ENCODE data around the gene IGFN1.
"Not testable (repeated sequence)": the region's sequence is repeated elsewhere in the genome, so short reads cannot be mapped to it uniquely, and the experiment has no call there.

Gene IGFN1

DNA sequence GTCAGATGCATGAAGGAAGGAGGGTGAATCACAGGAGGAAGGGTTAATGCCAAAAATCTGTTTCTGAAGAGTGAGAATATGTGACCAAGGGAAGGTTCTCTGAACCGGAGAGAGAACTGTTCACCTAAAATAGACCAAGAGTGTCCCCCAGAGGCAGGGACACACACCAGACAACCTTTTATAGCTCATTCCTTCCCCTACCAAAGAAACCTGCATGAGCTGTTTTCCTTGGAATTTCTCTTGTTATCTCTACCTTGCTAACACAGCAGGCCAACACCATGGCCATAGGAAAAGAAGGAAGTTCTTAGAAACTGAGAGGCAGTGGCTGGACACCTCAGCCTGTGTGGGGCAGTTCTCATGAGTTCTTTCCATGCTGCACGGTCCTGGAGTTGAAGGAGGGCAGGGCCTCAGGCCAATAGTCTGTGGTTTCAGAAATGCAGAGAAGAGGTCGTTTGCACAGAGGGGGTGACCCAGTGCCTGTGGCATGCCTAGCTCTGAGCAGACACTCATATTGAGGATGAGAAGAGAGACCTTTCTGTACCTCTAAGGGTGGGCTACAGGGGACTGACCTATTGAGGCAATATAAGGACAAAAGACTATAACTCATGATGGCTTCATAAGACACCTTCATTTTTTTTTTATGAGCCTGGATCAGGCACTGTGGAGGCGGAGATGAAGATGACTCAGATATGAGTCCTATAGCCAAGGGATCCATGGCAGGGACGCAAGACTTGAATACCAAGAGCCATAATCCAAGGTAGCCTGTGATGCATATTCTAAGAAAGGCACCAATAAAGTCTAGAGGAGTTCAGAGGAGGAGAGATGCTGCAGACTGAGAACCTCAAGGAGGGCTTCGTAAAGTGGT, 39.4 kb downstream of the IGFN1 start:
- Histone ChIP-seq H3K9ac (ENCODE audit: low read depth, low read length) (no peak overlapping the region), H3K27me3 (ENCODE audit: insufficient read depth, low read length) (no peaks in the 10 kb centered on the region), H3K9me3 (ENCODE audit: insufficient read depth, low read depth, low read length) (no peaks in the 10 kb centered on the region), H3K4me3 (ENCODE audit: low read length) (no peak overlapping the region), H3K4me1 (ENCODE audit: insufficient read depth, low read length) (no peaks in the 10 kb centered on the region), H3K27ac (ENCODE audit: low read depth, low read length) (no peak overlapping the region), H3K36me3 (ENCODE audit: insufficient read depth, low read length) (no peaks in the 10 kb centered on the region)
- WGBS, result 77% methylated on average over 6 of the region's 6 CpGs

DNA sequence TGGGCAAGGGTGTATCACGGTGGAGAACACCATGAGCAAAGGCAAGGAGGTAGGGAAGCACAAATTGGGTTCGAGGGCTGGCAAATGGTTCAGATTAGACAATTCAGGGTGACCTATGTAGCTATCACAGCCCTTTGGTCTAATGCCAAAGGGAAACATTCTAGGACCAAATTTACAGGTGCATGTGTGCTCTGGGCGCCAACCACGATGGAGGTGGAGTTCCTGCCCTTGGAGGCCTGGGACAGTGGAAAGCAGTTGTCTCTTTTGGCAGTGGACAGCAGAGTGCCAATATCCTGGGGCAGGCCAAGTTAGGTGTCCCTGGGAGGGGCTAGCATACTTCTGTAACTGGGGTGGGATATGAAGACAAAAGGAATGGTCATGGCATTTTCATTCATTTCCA, 40.1 kb downstream of the IGFN1 start:
- Histone ChIP-seq H3K9ac (ENCODE audit: low read depth, low read length) (no peak overlapping the region), H3K27ac (ENCODE audit: low read depth, low read length) (no peak overlapping the region), H3K4me3 (ENCODE audit: low read length) (no peak overlapping the region), H3K27me3 (ENCODE audit: insufficient read depth, low read length) (no peaks in the 10 kb centered on the region), H3K36me3 (ENCODE audit: insufficient read depth, low read length) (no peaks in the 10 kb centered on the region), H3K4me1 (ENCODE audit: insufficient read depth, low read length) (no peaks in the 10 kb centered on the region), H3K9me3 (ENCODE audit: insufficient read depth, low read depth, low read length) (no peaks in the 10 kb centered on the region)
- 88% methylated on average over 4 of the region's 4 CpGs for WGBS

DNA sequence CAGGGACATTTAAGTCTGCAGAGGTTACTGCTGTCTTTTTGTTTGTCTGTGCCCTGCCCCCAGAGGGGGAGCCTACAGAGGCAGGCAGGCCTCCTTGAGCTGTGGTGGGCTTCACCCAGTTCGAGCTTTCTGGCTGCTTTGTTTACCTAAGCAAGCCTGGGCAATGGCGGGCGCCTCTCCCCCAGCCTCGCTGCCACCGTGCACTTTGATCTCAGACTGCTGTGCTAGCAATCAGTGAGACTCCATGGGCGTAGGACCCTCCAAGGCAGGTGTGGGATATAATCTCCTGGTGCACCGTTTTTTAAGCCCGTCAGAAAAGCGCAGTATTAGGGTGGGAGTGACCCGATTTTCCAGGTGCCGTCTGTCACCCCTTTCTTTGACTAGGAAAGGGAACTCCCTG, 49.0 kb downstream of the IGFN1 start:
- not testable (repeated sequence) for H3K4me1 ChIP-seq (ENCODE audit: insufficient read depth, low read length); H3K4me3 ChIP-seq (ENCODE audit: low read length); H3K36me3 ChIP-seq (ENCODE audit: insufficient read depth, low read length); H3K9ac ChIP-seq (ENCODE audit: low read depth, low read length); H3K27me3 ChIP-seq (ENCODE audit: insufficient read depth, low read length); H3K27ac ChIP-seq (ENCODE audit: low read depth, low read length); H3K9me3 ChIP-seq (ENCODE audit: insufficient read depth, low read depth, low read length)
- 79% methylated on average over 9 of the region's 11 CpGs for WGBS

DNA sequence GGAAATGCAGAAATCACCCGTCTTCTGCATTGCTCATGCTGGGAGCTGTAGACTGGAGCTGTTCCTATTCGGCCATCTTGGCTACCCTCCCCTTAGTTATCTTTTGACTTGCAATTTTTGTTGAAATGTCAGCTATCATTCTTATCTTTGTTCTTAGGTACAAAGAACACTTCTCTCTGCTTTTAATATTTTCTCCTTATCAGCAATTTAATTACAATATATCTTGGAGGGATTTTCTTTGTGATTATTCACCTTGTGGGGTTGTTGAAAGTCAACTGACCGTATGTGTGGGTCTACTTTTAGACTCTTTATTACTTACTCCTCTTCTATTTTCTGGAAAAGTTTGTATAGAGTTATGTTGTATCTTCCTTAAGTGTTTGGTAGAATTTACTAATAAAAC, 49.5 kb downstream of the IGFN1 start:
- Histone ChIP-seq H3K9me3 (ENCODE audit: insufficient read depth, low read depth, low read length) (no peaks in the 10 kb centered on the region), H3K36me3 (ENCODE audit: insufficient read depth, low read length) (no peaks in the 10 kb centered on the region), H3K4me3 (ENCODE audit: low read length) (no peak overlapping the region), H3K27me3 (ENCODE audit: insufficient read depth, low read length) (0 out of 2 replicates have a peak, but pooled peaks cover 4% of the 10 kb centered on the region), H3K4me1 (ENCODE audit: insufficient read depth, low read length) (no peaks in the 10 kb centered on the region), H3K27ac (ENCODE audit: low read depth, low read length) (no peak overlapping the region), H3K9ac (ENCODE audit: low read depth, low read length) (no peak overlapping the region)
- 83% methylated on average over 2 of the region's 3 CpGs for WGBS

DNA sequence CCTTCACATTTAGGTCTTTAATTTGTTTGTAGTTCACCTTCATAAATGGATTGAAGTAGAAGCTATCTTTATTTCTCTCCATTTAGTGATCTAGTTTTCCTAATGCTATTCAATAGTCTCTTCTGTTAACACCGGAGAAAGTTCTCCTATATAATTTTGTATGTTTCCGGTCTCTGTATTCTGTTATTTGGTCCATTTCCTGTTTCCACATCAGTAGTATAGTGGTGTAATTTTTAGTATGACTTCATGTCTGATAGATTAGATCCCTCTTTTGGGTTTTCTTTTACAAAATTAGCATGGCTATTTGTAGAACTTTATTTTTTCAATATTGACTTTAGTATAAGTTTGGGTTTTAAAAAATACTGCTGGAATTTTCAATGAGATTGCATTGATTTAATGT, 51.1 kb downstream of the IGFN1 start:
- Histone ChIP-seq H3K27ac (ENCODE audit: low read depth, low read length) (no peak overlapping the region), H3K9me3 (ENCODE audit: insufficient read depth, low read depth, low read length) (no peaks in the 10 kb centered on the region), H3K27me3 (ENCODE audit: insufficient read depth, low read length) (0 out of 2 replicates have a peak, but pooled peaks cover 4% of the 10 kb centered on the region), H3K4me1 (ENCODE audit: insufficient read depth, low read length) (no peaks in the 10 kb centered on the region), H3K4me3 (ENCODE audit: low read length) (no peak overlapping the region), H3K9ac (ENCODE audit: low read depth, low read length) (no peak overlapping the region), H3K36me3 (ENCODE audit: insufficient read depth, low read length) (no peaks in the 10 kb centered on the region)
- whole genome bisulfite sequencing, result no CpG with 5 or more reads among the region's 2 CpGs

DNA sequence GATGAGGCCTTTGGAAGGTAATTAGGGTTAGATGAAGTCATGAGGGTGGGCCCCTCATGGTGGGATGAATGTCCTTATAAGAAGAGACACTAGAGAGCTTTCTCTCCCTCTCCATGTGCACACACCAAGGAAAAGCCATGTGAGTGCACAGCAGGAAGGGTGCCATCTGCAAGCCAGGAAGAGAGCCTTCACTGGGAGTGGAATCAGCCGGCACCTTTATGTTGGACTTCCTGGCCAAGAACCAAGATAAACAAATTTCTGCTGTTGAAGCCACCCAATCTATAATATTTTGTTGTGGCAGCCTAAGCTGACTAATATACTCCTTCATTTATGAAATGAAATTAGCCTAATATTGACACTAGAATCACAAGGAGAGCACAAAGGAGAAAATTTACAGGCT, 54.5 kb downstream of the IGFN1 start:
- Histone ChIP-seq H3K4me1 (ENCODE audit: insufficient read depth, low read length) (no peaks in the 10 kb centered on the region), H3K4me3 (ENCODE audit: low read length) (no peak overlapping the region), H3K27ac (ENCODE audit: low read depth, low read length) (no peak overlapping the region), H3K9ac (ENCODE audit: low read depth, low read length) (no peak overlapping the region), H3K27me3 (ENCODE audit: insufficient read depth, low read length) (0 out of 2 replicates have a peak, but pooled peaks cover 4% of the 10 kb centered on the region), H3K9me3 (ENCODE audit: insufficient read depth, low read depth, low read length) (no peaks in the 10 kb centered on the region), H3K36me3 (ENCODE audit: insufficient read depth, low read length) (no peaks in the 10 kb centered on the region)
- 87% methylated on average over 1 of the region's 1 CpG for WGBS

DNA sequence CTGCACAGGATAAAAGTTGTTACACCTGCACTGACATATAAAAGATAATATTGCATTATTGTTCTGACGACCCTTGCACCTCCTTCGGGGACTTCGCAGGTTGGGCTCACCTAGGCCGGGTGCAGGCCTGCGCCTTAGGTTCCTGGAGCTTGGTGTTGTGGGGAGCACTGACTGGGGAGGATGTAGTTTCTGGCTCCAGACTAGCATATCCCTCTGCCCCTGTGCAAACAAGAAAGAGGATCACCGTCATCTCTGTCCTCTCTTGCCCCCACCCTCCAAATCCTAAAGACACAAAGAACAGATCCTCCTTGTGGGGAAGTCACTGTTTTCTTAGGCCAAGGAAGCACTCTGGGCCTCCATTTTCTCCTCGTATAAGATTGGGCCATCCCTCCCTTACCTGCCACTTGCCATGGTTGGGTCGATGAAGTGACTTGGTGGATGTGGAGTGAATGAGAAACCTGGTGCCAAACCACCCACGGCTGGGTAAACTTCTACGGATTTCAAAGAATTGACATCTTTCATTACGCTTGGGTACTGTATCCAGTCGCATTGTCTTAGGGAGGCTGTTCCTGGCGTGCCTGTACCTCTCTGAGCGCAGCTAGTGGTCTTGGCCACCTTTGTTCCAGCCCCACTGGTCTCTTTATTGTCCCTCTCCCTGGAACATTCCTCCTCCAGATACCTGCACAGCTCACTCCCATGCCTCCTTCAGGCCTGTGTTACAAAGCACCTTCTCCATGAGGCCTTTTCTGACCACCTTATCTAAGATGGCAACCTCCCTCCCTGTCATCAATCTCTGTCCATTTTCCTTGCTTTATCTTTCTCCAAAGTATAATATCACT, 58.3 kb downstream of the IGFN1 start:
- WGBS, result 94% methylated on average over 13 of the region's 14 CpGs
- Histone ChIP-seq H3K9me3 (ENCODE audit: insufficient read depth, low read depth, low read length) (no peaks in the 10 kb centered on the region), H3K36me3 (ENCODE audit: insufficient read depth, low read length) (no peaks in the 10 kb centered on the region), H3K9ac (ENCODE audit: low read depth, low read length) (no peak overlapping the region), H3K27me3 (ENCODE audit: insufficient read depth, low read length) (no peaks in the 10 kb centered on the region), H3K27ac (ENCODE audit: low read depth, low read length) (no peak overlapping the region), H3K4me1 (ENCODE audit: insufficient read depth, low read length) (no peaks in the 10 kb centered on the region), H3K4me3 (ENCODE audit: low read length) (no peak overlapping the region)

DNA sequence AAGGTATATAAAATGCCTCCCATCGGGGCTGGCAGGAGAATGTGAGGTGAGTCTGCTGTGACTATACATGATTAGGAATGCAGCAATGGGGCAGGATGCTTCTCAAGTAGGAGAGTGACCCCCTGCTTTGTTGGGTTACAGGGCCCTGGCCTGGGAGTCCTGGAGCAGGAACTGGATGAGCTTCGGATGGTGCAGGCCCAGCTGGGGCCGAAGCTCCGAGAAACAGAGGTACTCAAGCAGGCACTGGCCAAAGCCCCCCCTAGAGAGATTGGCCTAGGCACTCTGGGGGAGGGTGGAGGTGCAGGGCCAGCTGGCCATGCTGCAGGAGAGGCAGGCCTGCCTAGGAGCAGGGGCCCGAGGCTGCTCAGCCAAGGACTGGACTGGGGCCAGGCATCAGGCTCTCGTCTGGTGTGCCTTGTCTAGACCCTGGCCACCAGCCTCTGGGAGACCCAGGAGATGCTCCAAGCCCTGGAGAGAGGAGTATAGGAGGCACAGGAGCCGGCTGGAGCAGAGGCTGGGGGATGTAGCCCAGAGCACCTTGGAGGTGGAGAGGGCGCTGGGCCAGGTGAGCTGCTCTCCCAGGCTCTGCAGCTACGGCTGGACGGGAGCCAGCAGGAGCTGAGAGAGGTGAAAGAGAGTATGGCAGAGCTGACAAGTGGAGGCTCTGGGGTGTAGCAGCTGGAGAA, 59.8 kb downstream of the IGFN1 start:
- Histone ChIP-seq H3K4me3 (ENCODE audit: low read length) (no peak overlapping the region), H3K27me3 (ENCODE audit: insufficient read depth, low read length) (no peaks in the 10 kb centered on the region), H3K36me3 (ENCODE audit: insufficient read depth, low read length) (no peaks in the 10 kb centered on the region), H3K27ac (ENCODE audit: low read depth, low read length) (no peak overlapping the region), H3K4me1 (ENCODE audit: insufficient read depth, low read length) (no peaks in the 10 kb centered on the region), H3K9ac (ENCODE audit: low read depth, low read length) (no peak overlapping the region), H3K9me3 (ENCODE audit: insufficient read depth, low read depth, low read length) (no peaks in the 10 kb centered on the region)
- 91% methylated on average over 10 of the region's 10 CpGs for WGBS

DNA sequence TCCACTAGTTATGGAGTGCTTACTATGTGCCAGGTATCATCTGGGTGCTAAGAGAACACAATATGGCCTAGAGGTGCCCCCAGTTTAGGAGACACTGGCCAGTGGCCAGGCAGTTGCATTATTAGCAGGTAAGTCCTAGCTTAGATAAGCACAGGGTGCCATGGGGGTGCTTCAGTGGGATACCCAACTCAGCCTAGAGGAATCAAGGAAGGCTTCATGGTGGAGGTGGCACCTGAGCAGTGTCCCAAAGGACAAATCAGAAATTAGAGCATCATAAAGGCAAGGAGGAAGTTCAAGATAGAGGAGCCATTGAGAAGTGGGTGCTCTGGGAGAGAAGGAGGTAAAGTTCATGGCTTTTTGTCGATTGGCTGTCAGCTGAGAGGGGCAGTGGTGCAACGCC, 60.8 kb downstream of the IGFN1 start:
- Histone ChIP-seq H3K9me3 (ENCODE audit: insufficient read depth, low read depth, low read length) (no peaks in the 10 kb centered on the region), H3K4me3 (ENCODE audit: low read length) (no peak overlapping the region), H3K9ac (ENCODE audit: low read depth, low read length) (no peak overlapping the region), H3K4me1 (ENCODE audit: insufficient read depth, low read length) (no peaks in the 10 kb centered on the region), H3K27me3 (ENCODE audit: insufficient read depth, low read length) (no peaks in the 10 kb centered on the region), H3K27ac (ENCODE audit: low read depth, low read length) (no peak overlapping the region), H3K36me3 (ENCODE audit: insufficient read depth, low read length) (no peaks in the 10 kb centered on the region)
- 93% methylated on average over 2 of the region's 2 CpGs for WGBS

DNA sequence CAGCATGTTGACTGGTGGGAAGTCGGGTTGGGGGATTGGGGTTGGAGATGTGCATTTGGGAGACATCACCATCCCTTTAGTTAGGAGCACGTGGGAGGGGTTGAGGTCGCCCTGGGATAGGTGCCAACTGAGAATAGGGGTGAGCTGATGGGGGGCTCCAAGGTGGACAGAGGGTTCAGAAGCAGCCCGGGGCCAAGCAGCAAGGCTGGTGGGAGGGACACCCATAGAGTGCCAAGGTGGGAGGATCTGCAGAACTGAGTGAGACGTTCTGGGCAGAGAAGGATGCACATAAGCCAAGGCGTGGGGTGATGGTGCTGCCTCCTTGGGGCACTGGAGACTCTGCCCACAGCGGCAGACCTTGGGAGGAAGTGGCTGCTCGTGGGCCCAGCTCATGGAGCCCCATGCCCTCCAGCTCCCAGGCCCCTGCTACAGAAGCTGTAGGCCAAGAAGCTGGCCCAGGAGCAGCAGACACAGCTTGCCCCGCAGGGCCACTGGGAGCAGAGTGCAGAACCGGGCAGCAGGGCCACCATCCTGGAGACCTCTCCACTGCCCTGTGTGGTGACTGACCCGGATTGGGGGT, 61.3 kb downstream of the IGFN1 start:
- no peak overlapping the region for H3K27ac ChIP-seq (ENCODE audit: low read depth, low read length)
- no peaks in the 10 kb centered on the region for H3K9me3 ChIP-seq (ENCODE audit: insufficient read depth, low read depth, low read length)
- 88% methylated on average over 11 of the region's 11 CpGs for WGBS
- H3K4me3 ChIP-seq (ENCODE audit: low read length), result no peak overlapping the region
- H3K27me3 ChIP-seq (ENCODE audit: insufficient read depth, low read length), result no peaks in the 10 kb centered on the region
- H3K4me1 ChIP-seq (ENCODE audit: insufficient read depth, low read length), result no peaks in the 10 kb centered on the region
- H3K9ac ChIP-seq (ENCODE audit: low read depth, low read length), result no peak overlapping the region
- H3K36me3 ChIP-seq (ENCODE audit: insufficient read depth, low read length), result no peaks in the 10 kb centered on the region

DNA sequence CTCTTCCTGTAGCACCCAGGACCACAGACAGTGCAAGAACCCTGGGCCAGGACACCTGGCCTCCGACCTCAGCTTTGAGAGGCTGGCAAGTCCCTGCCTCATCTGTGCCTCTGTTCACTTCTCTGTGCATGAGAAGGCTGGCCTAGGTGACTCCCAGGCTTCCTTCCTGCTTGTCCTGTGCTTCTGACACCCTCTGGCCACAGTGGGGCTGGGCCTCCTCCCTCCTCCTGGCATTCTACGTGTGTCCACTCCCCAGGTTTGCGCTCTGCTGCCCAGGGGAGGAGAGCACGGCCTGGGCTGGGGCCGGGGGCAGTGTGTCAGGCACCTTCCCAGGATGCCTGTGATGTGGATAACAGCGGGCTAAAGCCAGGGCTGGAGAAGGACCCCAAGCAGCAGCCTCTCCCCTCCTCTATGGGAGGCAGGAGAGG, 62.3 kb downstream of the IGFN1 start:
- no peaks in the 10 kb centered on the region for H3K27me3 ChIP-seq (ENCODE audit: insufficient read depth, low read length)
- no peaks in the 10 kb centered on the region for H3K9me3 ChIP-seq (ENCODE audit: insufficient read depth, low read depth, low read length)
- H3K27ac ChIP-seq (ENCODE audit: low read depth, low read length), result no peak overlapping the region
- H3K9ac ChIP-seq (ENCODE audit: low read depth, low read length), result no peak overlapping the region
- no peaks in the 10 kb centered on the region for H3K36me3 ChIP-seq (ENCODE audit: insufficient read depth, low read length)
- no peak overlapping the region for H3K4me3 ChIP-seq (ENCODE audit: low read length)
- H3K4me1 ChIP-seq (ENCODE audit: insufficient read depth, low read length), result no peaks in the 10 kb centered on the region
- 89% methylated on average over 6 of the region's 6 CpGs for WGBS

All from HUES64 (cell line).